Measurements from ENCODE around the gene ATG13.

DNA sequence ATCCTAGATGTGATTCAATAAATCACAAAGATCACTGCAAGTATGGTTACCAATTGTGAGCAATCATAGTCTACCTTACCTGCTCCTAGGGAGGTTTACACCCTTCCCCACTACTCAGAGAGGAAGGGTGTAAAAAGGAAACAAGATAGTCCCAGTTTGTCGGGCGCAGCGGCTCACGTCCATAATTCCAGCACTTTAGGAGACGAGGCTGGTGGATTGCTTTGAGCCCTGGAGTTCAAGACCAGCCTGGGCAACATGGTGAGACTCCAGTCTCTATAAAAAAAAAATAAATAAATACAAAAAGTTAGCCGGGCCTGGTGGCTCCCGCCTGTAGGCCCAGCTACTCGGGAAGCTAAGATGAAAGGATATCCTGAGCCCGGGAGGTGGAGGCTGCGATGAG is 22.6 kb upstream of the ATG13 start:
- no peak for TF ChIP-seq POLR2AphosphoS5 (IDR thresholded peaks at IDR 0.05; ENCODE audit: low read depth, low read length)
- no peak for TF ChIP-seq TAF1 (IDR thresholded peaks at IDR 0.05; ENCODE audit: borderline replicate concordance, insufficient read depth, low read length)
- TF ChIP-seq FOXP2 (optimal IDR thresholded peaks at IDR 0.05; ENCODE audit: borderline replicate concordance, extremely low read depth, extremely low read length, insufficient read depth) = no peak

All from PFSK-1 (cell line).